HepG2 (cell line): ENCODE results near the gene MTSS2. TPM values are rescaled to one million over a fixed set of nuclear protein-coding genes. Genes with fewer than 3 reads are reported as not detected.
A peak's percentile ranks its signal among the peaks of the same experiment; 100 is the strongest.

ENCODE experiments used
- ATRX ChIP-seq: sonication (generic); formaldehyde crosslinking; IDR thresholded peaks from 2 replicates; pipeline ENCODE4 v1.4.0; 2020; ENCODE audit warnings: missing genetic modification reagents, borderline replicate concordance
- CENPX ChIP-seq: sonication (generic); formaldehyde crosslinking; IDR thresholded peaks from 2 replicates; pipeline ENCODE4 v1.9.0; 2021; ENCODE audit warnings: mild to moderate bottlenecking, missing genetic modification reagents, moderate library complexity
- MYNN ChIP-seq: sonication (generic); formaldehyde crosslinking; IDR thresholded peaks from 2 replicates; pipeline ENCODE4 v1.4.0; 2020; ENCODE audit warnings: mild to moderate bottlenecking, low read depth, missing genetic modification reagents
- NFIB ChIP-seq: sonication (generic); formaldehyde crosslinking; IDR thresholded peaks from 2 replicates; pipeline ENCODE4 v1.9.0; 2021; ENCODE audit warnings: missing genetic modification reagents, mild to moderate bottlenecking, borderline replicate concordance
- SOX5 ChIP-seq: IDR thresholded peaks from 2 replicates; pipeline ENCODE4 v1.6.1; 2016; ENCODE audit warnings: borderline replicate concordance
- TAF15 ChIP-seq: fragments of 200-400 bp; formaldehyde crosslinking; IDR thresholded peaks from one replicate; pipeline ENCODE4 v1.6.1; 2018; ENCODE audit warnings: mild to moderate bottlenecking, low read depth, low read length; ENCODE audit not compliant: poor library complexity, severe bottlenecking
- TBP ChIP-seq: sonication (generic); formaldehyde crosslinking; IDR thresholded peaks from 2 replicates; pipeline ENCODE4 v1.5.0; 2020; ENCODE audit warnings: missing genetic modification reagents
- THAP9 ChIP-seq: sonication (generic); formaldehyde crosslinking; IDR thresholded peaks from 2 replicates; pipeline ENCODE4; 2020; ENCODE audit warnings: missing genetic modification reagents, mild to moderate bottlenecking, borderline replicate concordance
- YEATS4 ChIP-seq: sonication (generic); formaldehyde crosslinking; IDR thresholded peaks from 2 replicates; pipeline ENCODE4 v1.4.0; 2020; ENCODE audit warnings: missing genetic modification reagents, borderline replicate concordance
- ZMAT3 ChIP-seq: sonication (generic); formaldehyde crosslinking; conservative IDR thresholded peaks from 2 replicates; pipeline ENCODE4 v1.7.0; 2021; ENCODE audit warnings: missing genetic modification reagents
- ZMYM3 ChIP-seq: sonication (generic); formaldehyde crosslinking; IDR thresholded peaks from 2 replicates; pipeline ENCODE4 v1.5.1; 2020; ENCODE audit warnings: mild to moderate bottlenecking, missing genetic modification reagents
- ZNF432 ChIP-seq: sonication (generic); formaldehyde crosslinking; IDR thresholded peaks from 2 replicates; pipeline ENCODE4 v1.5.0; 2020; ENCODE audit warnings: missing genetic modification reagents, mild to moderate bottlenecking, borderline replicate concordance
- ZNF530 ChIP-seq: sonication (generic); formaldehyde crosslinking; IDR thresholded peaks from 2 replicates; pipeline ENCODE4 v1.5.0; 2020; ENCODE audit warnings: low read depth, mild to moderate bottlenecking, missing genetic modification reagents
- ZNF660 ChIP-seq: sonication (generic); formaldehyde crosslinking; IDR thresholded peaks from 2 replicates; pipeline ENCODE4 v1.5.1; 2020; ENCODE audit warnings: mild to moderate bottlenecking, low read depth, missing genetic modification reagents, borderline replicate concordance
- ZNF703 ChIP-seq: sonication (generic); formaldehyde crosslinking; IDR thresholded peaks from 2 replicates; pipeline ENCODE4 v1.5.1; 2020; ENCODE audit warnings: missing genetic modification reagents, mild to moderate bottlenecking, moderate library complexity, borderline replicate concordance
- ZNF747 ChIP-seq: sonication (generic); formaldehyde crosslinking; IDR thresholded peaks from 2 replicates; pipeline ENCODE4 v1.8.1; 2023; ENCODE audit warnings: missing genetic modification reagents, mild to moderate bottlenecking, borderline replicate concordance
- polyA plus RNA-seq, 8 experiments: library from polyadenylated mRNA; depleted of rRNA in 3 of 8; stranded (reverse) in 7 of 8; unstranded in 1 of 8; fragments of >200 nt; fragmentation: Illumina TruSeq in 4 of 8; extraction: Trizol in 4 of 8; gene quantifications; 2 replicates each; pipeline versions ENCODE4 v1.2.1 to v1.2.3, GENCODE V29; 2011 to 2016; ENCODE audit warnings: low read depth in 4 of 8, missing spikeins in 1 of 8, mixed read lengths in 1 of 8; ENCODE audit not compliant: insufficient read depth in 1 of 8
- total RNA-seq, 5 experiments: library from RNA; depleted of rRNA; stranded (reverse); fragments of >200 nt; fragmentation: Illumina TruSeq; extraction: Trizol; gene quantifications; 2 replicates each; pipeline ENCODE4 v1.2.3, GENCODE V29; 2016; ENCODE audit warnings: low read depth in 1 of 5
- TF ChIP-seq, protein P1 (sequence below): sonication (generic); formaldehyde crosslinking; IDR thresholded peaks from 2 replicates; pipeline ENCODE4 v1.8.0; 2022; ENCODE audit warnings: missing genetic modification reagents, mild to moderate bottlenecking, inconsistent platforms, borderline replicate concordance
- TF ChIP-seq, protein P2 (sequence below): sonication (generic); formaldehyde crosslinking; IDR thresholded peaks from 2 replicates; pipeline ENCODE4 v1.4.0; 2020; ENCODE audit warnings: missing genetic modification reagents
- TF ChIP-seq, protein P3 (sequence below): sonication (generic); formaldehyde crosslinking; IDR thresholded peaks from 2 replicates; pipeline ENCODE4 v1.5.0; 2020; ENCODE audit warnings: missing genetic modification reagents

The MTSS2 gene
- total and polyA plus RNA-seq, 2 of the 13 experiments (the other 11 are each of a cell fraction or from before 2014, with no cell fraction given) = 132 to 242 TPM

- TF ChIP-seq MYNN (CRISPR knock-in tag) (peak; percentile 69; the same call in 1 of the 2 replicates), NFIB (CRISPR knock-in tag) (no peak), TBP (CRISPR knock-in tag) (peak; percentile 86), ZNF703 (CRISPR knock-in tag) (peak; percentile 70), ATRX (CRISPR knock-in tag) (peak; percentile 62; the same call in 1 of the 2 replicates), TAF15 (no peak), ZNF747 (CRISPR knock-in tag) (peak; percentile 83), ZNF660 (CRISPR knock-in tag) (0 out of 2 replicates have a peak, but pooled peaks have one; percentile 27), THAP9 (CRISPR knock-in tag) (0 out of 2 replicates have a peak, but pooled peaks have one; percentile 52), ZMAT3 (CRISPR knock-in tag) (peak; percentile 33), CENPX (CRISPR knock-in tag) (no peak), SOX5 (peak; percentile 85), ZNF432 (CRISPR knock-in tag) (no peak), YEATS4 (peak; percentile 91), ZNF530 (no peak), ZMYM3 (peak; percentile 25)
- TF ChIP-seq, protein P1, sequence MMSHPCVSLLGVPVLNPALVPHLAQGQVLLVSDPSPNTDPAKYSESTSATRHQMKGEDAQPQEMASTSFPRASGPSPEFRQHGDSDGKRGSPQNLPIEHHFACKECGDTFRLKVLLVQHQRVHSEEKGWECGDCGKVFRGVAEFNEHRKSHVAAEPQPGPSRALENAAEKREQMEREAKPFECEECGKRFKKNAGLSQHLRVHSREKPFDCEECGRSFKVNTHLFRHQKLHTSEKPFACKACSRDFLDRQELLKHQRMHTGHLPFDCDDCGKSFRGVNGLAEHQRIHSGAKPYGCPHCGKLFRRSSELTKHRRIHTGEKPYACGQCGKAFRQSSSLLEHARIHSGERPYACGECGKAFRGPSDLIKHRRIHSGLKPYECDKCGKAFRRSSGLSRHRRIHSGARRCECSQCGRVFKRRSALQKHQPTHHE (CRISPR knock-in tag) = peak; percentile 84
- TF ChIP-seq, protein P2, sequence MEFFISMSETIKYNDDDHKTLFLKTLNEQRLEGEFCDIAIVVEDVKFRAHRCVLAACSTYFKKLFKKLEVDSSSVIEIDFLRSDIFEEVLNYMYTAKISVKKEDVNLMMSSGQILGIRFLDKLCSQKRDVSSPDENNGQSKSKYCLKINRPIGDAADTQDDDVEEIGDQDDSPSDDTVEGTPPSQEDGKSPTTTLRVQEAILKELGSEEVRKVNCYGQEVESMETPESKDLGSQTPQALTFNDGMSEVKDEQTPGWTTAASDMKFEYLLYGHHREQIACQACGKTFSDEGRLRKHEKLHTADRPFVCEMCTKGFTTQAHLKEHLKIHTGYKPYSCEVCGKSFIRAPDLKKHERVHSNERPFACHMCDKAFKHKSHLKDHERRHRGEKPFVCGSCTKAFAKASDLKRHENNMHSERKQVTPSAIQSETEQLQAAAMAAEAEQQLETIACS (CRISPR knock-in tag) = 0 out of 2 replicates have a peak, but pooled peaks have one; percentile 27
- TF ChIP-seq, protein P3, sequence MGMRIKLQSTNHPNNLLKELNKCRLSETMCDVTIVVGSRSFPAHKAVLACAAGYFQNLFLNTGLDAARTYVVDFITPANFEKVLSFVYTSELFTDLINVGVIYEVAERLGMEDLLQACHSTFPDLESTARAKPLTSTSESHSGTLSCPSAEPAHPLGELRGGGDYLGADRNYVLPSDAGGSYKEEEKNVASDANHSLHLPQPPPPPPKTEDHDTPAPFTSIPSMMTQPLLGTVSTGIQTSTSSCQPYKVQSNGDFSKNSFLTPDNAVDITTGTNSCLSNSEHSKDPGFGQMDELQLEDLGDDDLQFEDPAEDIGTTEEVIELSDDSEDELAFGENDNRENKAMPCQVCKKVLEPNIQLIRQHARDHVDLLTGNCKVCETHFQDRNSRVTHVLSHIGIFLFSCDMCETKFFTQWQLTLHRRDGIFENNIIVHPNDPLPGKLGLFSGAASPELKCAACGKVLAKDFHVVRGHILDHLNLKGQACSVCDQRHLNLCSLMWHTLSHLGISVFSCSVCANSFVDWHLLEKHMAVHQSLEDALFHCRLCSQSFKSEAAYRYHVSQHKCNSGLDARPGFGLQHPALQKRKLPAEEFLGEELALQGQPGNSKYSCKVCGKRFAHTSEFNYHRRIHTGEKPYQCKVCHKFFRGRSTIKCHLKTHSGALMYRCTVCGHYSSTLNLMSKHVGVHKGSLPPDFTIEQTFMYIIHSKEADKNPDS = no peak
Measured at GRCh38 chr16:70725024-70725911, 39.4 kb upstream of the MTSS2 start (continued).
